GM21423 (cell line): Measurements from ENCODE around the gene IFTAP.
"Not testable (repeated sequence)": the region's sequence is repeated elsewhere in the genome, so short reads cannot be mapped to it uniquely, and the experiment has no call there.

Source experiments
- ATAC-seq: cut with Tn5 transposase; IDR thresholded peaks from one replicate; pipeline ENCODE4 v1.9.1; 2021; ENCODE audit warnings: mild to moderate bottlenecking, moderate library complexity; ENCODE audit not compliant: unreplicated experiment

Gene IFTAP

DNA sequence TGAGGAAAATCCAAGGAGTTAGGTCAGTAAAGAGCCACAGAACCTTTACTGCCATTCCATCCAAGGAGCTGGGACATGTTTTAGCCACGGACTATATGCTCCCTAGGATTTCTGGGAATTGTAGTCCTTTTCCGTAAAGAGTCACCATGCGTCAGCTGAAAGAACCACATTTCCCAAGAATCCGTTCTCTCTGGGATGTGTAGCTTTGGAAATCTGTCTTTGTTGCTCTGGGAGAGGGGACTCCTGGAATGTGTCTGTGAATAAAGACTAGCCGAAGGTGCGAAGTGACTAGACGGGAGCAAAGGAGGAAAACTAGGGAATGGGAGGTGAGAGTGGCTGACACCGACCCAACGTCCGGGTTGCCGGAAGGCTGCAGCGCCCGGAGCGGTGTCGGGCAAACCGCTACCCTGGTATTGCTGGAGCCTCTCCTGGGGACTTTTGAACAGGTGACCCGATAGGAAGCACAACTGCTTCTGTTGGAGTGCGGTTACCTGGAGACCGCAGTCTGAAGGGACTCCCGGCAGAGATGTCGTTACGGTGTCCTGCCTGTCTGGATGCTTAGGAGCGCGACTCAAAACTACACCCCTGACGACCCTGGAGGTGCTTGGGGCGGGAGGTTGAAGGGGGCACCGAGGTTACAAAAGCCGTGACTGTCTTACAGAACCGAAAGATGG, at the start of gene IFTAP:
Gene IFTAP (plus strand): TSS at position 187 of the 674 bp plus-strand sequence. CDS start 15,602 bp downstream, outside the sequence.
- ATAC-seq, result peak; percentile 69

GRCh38 chr11:36550385-36551115, 43.8 kb upstream of the IFTAP start:
- ATAC-seq, result no peak

- not testable (repeated sequence) for ATAC-seq
Measured at GRCh38 chr11:36557390-36557789, 36.9 kb upstream of the IFTAP start.

GRCh38 chr11:36557991-36558390, 36.3 kb upstream of the IFTAP start:
- no peak for ATAC-seq

GRCh38 chr11:36558571-36559413, 35.5 kb upstream of the IFTAP start:
- peak; percentile 92 for ATAC-seq

- no peak for ATAC-seq
Measured at GRCh38 chr11:36564376-36565030, 29.8 kb upstream of the IFTAP start.

DNA sequence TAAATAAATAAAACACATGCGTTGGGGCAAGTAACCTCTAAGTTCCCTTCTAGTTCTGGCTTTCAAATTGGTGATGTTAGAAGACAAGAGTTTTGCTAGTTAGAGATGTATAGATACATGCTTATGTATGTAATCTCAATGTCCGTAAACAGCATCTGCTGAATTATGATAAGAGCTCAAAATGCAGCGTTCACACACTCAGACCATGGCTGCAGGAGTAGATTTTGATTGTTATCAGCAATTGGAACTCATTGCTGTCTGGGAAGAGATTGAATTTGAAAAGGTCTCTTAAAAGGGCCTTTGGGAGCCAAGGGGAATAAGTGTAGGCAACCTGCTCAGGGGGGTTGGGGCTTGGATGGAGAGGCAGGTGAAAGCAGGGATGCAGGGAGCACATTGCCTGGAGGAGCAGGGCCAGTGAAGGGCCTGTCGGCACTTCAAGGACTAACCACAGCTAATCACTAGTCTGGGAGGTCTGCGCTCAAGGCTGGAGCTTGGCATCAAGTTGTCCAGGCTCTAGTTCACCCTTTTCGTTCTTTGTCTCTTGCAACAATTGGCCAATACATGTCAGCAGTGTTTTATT, 29.2 kb upstream of the IFTAP start:
- ATAC-seq, result no peak

- no peak for ATAC-seq
Measured at GRCh38 chr11:36566407-36567053, 27.8 kb upstream of the IFTAP start.

- no peak for ATAC-seq
Measured at GRCh38 chr11:36567694-36568093, 26.6 kb upstream of the IFTAP start, which contains the start of gene RAG1. TSS of gene RAG1 (plus strand) at chr11:36568007. CDS start at chr11:36573305, 5,298 bp downstream.

DNA sequence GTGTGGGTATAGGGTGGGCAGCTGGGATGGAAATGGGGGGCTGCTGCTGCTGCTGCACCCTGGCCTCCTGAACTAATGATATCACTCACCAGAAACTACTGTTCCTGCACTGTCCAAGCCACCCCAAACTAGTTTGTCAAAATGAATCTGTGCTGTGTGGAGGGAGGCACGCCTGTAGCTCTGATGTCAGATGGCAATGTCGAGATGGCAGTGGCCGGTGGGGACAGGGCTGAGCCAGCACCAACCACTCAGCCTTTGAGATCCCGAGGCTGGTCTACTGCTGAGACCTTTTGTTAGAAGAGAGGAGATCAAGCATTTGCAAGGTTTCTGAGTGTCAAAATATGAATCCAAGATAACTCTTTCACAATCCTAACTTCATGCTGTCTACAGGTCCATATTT, 25.2 kb upstream of the IFTAP start:
- ATAC-seq, result no peak

- no peak for ATAC-seq
Measured at GRCh38 chr11:36574486-36574885, 19.8 kb upstream of the IFTAP start.

DNA sequence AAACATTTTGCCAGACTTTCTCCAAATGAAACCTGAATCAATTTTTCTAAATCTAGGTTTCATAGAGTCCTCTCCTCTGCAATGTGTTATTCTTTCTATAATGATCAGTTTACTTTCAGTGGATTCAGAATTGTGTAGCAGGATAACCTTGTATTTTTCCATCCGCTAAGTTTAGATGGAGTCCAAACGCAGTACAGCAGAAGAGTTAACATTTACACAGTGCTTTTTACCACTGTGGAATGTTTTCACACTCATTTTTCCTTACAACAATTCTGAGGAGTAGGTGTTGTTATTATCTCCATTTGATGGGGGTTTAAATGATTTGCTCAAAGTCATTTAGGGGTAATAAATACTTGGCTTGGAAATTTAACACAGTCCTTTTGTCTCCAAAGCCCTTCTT, 16.9 kb upstream of the IFTAP start:
- ATAC-seq, result no peak

DNA sequence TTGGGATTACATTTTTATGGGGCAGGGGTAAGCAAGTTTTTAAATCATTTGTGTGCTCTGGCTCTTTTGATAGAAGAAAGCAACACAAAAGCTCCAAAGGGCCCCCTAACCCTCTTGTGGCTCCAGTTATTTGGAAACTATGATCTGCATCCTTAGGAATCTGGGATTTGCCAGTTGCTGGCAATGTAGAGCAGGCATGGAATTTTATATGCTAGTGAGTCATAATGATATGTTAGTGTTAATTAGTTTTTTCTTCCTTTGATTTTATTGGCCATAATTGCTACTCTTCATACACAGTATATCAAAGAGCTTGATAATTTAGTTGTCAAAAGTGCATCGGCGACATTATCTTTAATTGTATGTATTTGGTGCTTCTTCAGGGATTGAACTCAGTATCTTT, 16.4 kb upstream of the IFTAP start:
- ATAC-seq, result no peak

GRCh38 chr11:36578458-36578857, 15.8 kb upstream of the IFTAP start:
- no peak for ATAC-seq

- no peak for ATAC-seq
Measured at GRCh38 chr11:36581536-36581935, 12.8 kb upstream of the IFTAP start.

DNA sequence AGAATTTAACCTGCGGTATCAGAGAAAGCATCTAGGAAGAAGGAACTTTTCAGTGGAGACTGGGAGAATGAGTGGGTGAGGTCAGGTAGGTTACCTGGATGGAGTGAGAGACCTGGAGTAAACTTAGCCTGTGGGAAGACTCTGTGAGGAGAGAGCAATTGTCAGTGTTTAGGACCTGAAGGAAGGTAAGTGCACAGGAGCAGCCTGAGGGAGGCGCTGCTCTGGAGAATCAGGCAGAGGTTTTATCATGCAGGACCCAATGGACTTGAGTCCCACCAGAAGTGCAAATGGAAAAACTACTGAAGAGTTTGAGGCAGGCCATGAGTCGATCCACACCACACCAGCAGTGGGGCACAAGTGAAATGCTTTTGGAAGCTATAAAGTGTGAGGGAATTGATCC, 10.6 kb upstream of the IFTAP start:
- no peak for ATAC-seq

DNA sequence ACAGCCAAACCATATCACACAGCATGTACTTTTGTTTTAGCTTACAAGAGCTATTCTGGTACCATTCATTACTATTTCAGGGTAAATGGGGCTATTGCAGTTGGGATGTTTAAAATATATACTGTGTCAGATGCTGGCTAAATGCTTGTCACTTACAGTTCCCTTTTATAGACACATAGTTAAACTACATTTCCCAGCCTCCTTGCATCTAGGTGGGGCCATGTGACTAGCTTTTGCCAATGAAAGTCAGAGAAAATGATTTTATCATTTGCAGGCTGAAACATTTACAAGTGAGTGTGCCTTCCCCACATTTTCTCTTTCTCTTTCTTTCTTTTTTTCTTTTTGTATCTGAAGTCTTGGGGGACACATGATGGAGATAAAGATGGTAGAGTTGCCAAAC, 7.8 kb upstream of the IFTAP start:
- no peak for ATAC-seq

GRCh38 chr11:36588099-36588498, 6.2 kb upstream of the IFTAP start:
- no peak for ATAC-seq

DNA sequence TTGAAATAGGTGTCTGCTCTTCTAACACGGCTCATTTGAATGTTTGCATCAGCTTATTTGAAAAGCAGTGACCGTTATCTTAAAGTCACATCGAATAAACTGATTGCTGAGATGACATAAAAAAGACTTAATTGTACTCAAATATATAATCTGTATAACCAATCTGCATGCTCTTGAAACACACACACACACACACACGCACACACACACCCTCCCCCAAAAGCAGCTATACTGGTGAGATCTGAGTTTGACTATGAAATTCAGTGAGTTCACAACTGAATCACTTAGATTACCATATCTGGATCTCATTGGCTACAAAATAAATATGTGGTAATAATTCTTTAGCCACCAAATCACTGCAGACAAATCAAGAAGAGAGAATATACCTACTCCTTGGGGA, 3.8 kb upstream of the IFTAP start:
- ATAC-seq, result no peak

DNA sequence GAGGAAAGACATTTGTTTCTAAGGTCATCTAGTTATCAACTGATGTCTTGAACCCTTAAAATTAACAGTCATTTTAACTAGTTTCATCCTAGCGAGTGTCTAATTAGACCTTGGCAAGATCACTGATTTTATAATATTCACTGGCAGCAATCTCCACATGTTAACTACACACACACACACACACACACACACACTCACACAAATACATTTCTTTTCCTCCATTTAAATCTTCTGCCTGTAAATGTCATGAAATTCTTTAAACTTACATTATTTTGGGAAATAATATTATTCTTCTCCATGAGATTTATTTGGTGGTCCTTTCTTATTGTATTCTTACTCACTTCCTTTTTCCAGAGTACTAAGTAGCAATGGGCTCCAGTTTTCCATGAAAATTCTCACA, 2.9 kb upstream of the IFTAP start:
- no peak for ATAC-seq
